ENCODE results near the gene KRT12. TPM values are rescaled to one million over a fixed set of nuclear protein-coding genes. Genes with fewer than 3 reads are reported as not detected.

The KRT12 gene
- total RNA-seq, 1 donor from 2014 or later: not detected

DNA sequence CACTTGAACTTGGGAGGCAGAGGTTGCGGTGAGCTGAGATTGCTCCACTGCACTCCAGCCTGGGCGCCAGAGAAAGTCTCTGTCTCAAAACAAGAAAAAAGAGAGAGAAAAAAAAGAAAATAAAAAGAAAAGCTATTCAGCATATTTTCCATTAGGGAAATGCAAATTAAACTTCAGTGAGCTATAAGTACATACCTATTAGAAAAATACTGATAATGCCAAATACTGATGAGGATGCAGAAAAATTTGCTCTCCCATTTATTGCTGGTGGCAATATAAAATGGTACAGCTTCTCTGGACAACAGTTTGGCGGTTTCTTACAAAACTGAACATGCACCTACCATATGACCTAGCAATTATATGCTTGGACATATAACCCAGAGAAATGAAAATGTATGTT lies 54.4 kb downstream of the KRT12 start:
- H3K27ac ChIP-seq: no peak overlapping the region
- H3K27me3 ChIP-seq (ENCODE audit: low read depth): peaks cover 35% of the 10 kb centered on the region
- peaks cover 1% of the 10 kb centered on the region for H3K4me1 ChIP-seq
- peaks cover 6% of the 10 kb centered on the region for H3K36me3 ChIP-seq
- intact Hi-C loops (cut with DNase I): no loop called here
- no peak for ATAC-seq
- TF ChIP-seq, protein P1, sequence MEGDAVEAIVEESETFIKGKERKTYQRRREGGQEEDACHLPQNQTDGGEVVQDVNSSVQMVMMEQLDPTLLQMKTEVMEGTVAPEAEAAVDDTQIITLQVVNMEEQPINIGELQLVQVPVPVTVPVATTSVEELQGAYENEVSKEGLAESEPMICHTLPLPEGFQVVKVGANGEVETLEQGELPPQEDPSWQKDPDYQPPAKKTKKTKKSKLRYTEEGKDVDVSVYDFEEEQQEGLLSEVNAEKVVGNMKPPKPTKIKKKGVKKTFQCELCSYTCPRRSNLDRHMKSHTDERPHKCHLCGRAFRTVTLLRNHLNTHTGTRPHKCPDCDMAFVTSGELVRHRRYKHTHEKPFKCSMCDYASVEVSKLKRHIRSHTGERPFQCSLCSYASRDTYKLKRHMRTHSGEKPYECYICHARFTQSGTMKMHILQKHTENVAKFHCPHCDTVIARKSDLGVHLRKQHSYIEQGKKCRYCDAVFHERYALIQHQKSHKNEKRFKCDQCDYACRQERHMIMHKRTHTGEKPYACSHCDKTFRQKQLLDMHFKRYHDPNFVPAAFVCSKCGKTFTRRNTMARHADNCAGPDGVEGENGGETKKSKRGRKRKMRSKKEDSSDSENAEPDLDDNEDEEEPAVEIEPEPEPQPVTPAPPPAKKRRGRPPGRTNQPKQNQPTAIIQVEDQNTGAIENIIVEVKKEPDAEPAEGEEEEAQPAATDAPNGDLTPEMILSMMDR (IDR thresholded peaks at IDR 0.05): no peak
- H3K9me3 ChIP-seq: no peaks in the 10 kb centered on the region
- no peak for DNase-seq
- H3K4me3 ChIP-seq: no peak overlapping the region

Other genes with a start within 250 kb of the KRT12 start
- 83.6 TPM for gene SMARCE1, start 219.4 kb downstream of the KRT12 start, total RNA-seq
- gene KRT222, start 202.0 kb downstream of the KRT12 start, total RNA-seq: 1.3 TPM
- not detected for gene KRT24, start 163.5 kb downstream of the KRT12 start, total RNA-seq
- not detected for gene KRT25, start 111.9 kb downstream of the KRT12 start, total RNA-seq
- not detected for gene KRT26, start 95.0 kb downstream of the KRT12 start, total RNA-seq
- gene KRT27, start 84.7 kb downstream of the KRT12 start, total RNA-seq: not detected
- not detected for gene KRT28, start 67.3 kb downstream of the KRT12 start, total RNA-seq
- 31.7 TPM for gene KRT10, start 44.6 kb downstream of the KRT12 start, total RNA-seq
- not detected for gene KRT20, start 18.0 kb upstream of the KRT12 start, total RNA-seq
- gene KRT23, start 70.4 kb upstream of the KRT12 start, total RNA-seq: 1.9 TPM
- gene KRT39, start 99.7 kb upstream of the KRT12 start, total RNA-seq: 0.59 TPM
- gene KRT40, start 117.1 kb upstream of the KRT12 start, total RNA-seq: 0.27 TPM
- gene KRTAP3-3, start 126.9 kb upstream of the KRT12 start, total RNA-seq: not detected
- not detected for gene KRTAP3-2, start 132.7 kb upstream of the KRT12 start, total RNA-seq
- not detected for gene KRTAP3-1, start 141.9 kb upstream of the KRT12 start, total RNA-seq
- gene KRTAP1-5, start 160.0 kb upstream of the KRT12 start, total RNA-seq: not detected
- gene KRTAP1-4, start 163.0 kb upstream of the KRT12 start, total RNA-seq: not detected
- gene KRTAP1-3, start 167.7 kb upstream of the KRT12 start, total RNA-seq: not detected
- not detected for gene KRTAP1-1, start 174.2 kb upstream of the KRT12 start, total RNA-seq
- gene KRTAP2-1, start 180.1 kb upstream of the KRT12 start, total RNA-seq: not detected
- gene KRTAP2-2, start 188.0 kb upstream of the KRT12 start, total RNA-seq: not detected
- not detected for gene KRTAP2-3, start 192.9 kb upstream of the KRT12 start, total RNA-seq
- gene KRTAP2-4, start 198.7 kb upstream of the KRT12 start, total RNA-seq: not detected
- not detected for gene KRTAP4-7, start 216.9 kb upstream of the KRT12 start, total RNA-seq
- not detected for gene KRTAP4-8, start 230.9 kb upstream of the KRT12 start, total RNA-seq
- gene KRTAP4-16, start 235.0 kb upstream of the KRT12 start, total RNA-seq: not detected
- not detected for gene KRTAP4-9, start 238.2 kb upstream of the KRT12 start, total RNA-seq